ENCODE results near the gene CCNG1.
"Not testable (repeated sequence)": the region's sequence is repeated elsewhere in the genome, so short reads cannot be mapped to it uniquely, and the experiment has no call there.

Gene CCNG1

GRCh38 chr5:163451489-163451888 is 14.1 kb downstream of the CCNG1 start:
- DNase-seq (ENCODE audit: low spot score): no peak
- POLR2A ChIA-PET (ENCODE audit: low non-redundant PET): no interaction called here
- CTCF ChIA-PET: no interaction called here
- no peak overlapping the region for H3K27ac ChIP-seq
- no peak for TF ChIP-seq CTCF (conservative IDR thresholded peaks at IDR 0.05; ENCODE audit: low read depth)

GRCh38 chr5:163453705-163454104 is 16.3 kb downstream of the CCNG1 start:
- no peak overlapping the region for H3K27ac ChIP-seq
- no peak for TF ChIP-seq CTCF (conservative IDR thresholded peaks at IDR 0.05; ENCODE audit: low read depth)
- ChIA-PET CTCF (no interaction called here), POLR2A (ENCODE audit: low non-redundant PET) (no interaction called here)
- DNase-seq (ENCODE audit: low spot score): no peak

DNA sequence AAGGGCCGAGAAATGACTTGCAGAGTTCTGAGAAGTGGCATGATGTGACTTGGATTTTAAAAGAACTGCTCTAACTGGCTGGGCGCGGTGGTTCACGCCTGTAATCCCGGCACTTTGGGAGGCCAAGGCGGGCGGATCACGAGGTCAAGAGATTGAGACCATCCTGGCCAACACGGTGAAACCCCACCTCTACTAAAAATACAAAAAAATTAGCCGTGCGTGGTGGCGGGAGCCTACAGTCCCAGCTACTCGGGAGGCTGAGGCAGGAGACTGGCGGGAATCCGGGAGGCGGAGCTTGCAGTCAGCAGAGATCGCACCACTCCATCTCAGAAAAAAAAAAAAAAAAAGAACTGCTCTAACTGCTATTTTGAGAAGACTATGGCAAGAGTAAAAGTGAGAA is 18.0 kb downstream of the CCNG1 start:
- POLR2A ChIA-PET (ENCODE audit: low non-redundant PET): interaction anchor here (0.6 kb wide), 1 partner anchor 16 kb away, joined by 3 read pairs; no protein-coding TSS in a partner anchor
- DNase-seq (ENCODE audit: low spot score); CTCF ChIA-PET; H3K27ac ChIP-seq: not testable (repeated sequence)

- no peak for DNase-seq (ENCODE audit: low spot score)
- POLR2A ChIA-PET (ENCODE audit: low non-redundant PET): no interaction called here
- CTCF ChIA-PET: no interaction called here
- no peak overlapping the region for H3K27ac ChIP-seq
- TF ChIP-seq CTCF (conservative IDR thresholded peaks at IDR 0.05; ENCODE audit: low read depth): no peak
Measured at GRCh38 chr5:163456029-163456589, 18.7 kb downstream of the CCNG1 start.

DNA sequence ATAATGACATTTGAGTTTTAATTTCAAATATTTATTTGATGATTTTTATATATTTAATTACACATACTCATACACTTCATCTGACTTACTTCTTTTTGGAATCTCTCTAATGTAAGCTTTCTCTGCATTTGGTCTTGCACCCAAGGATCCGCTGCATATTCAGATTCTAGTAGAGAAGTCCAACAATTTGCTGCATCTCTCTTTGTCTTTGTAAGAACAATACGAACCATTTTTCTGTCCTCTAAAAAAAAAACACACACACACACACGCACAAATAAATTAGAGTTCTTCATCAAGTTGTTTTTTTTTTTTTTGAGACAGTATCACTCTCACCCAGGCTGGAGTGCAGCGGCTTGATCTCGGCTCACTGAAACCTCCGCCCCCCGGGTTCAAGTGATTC is 19.4 kb downstream of the CCNG1 start:
- ChIA-PET POLR2A (ENCODE audit: low non-redundant PET) (no interaction called here), CTCF (no interaction called here)
- H3K27ac ChIP-seq: no peak overlapping the region

GRCh38 chr5:163458778-163459385 is 21.5 kb downstream of the CCNG1 start:
- CTCF ChIA-PET: interaction anchor here (1.4 kb wide), 1 partner anchor 14 kb away, joined by 7 read pairs; no protein-coding TSS in a partner anchor
- no peak for DNase-seq (ENCODE audit: low spot score)

More for the DNA sequence above, 19.4 kb downstream of the CCNG1 start:
- no peak for DNase-seq (ENCODE audit: low spot score)
- TF ChIP-seq CTCF (conservative IDR thresholded peaks at IDR 0.05; ENCODE audit: low read depth): no peak

More at GRCh38 chr5:163458778-163459385, 21.5 kb downstream of the CCNG1 start:
- POLR2A ChIA-PET (ENCODE audit: low non-redundant PET): interaction anchor here (1.7 kb wide), 1 partner anchor 47 kb away, joined by 7 read pairs; the partner anchor contains the start of gene MAT2B
- H3K27ac ChIP-seq: peak overlapping the region; percentile 99
- no peak for TF ChIP-seq CTCF (conservative IDR thresholded peaks at IDR 0.05; ENCODE audit: low read depth)

Data from RWPE1 (cell line).